HG02852 (cell line): ENCODE measurements around the gene VWA8.

ENCODE experiments used
- ATAC-seq: cut with Tn5 transposase; IDR thresholded peaks from one replicate; pipeline ENCODE4 v1.9.1; 2021; ENCODE audit warnings: mild to moderate bottlenecking, moderate library complexity; ENCODE audit not compliant: unreplicated experiment

The VWA8 gene

DNA sequence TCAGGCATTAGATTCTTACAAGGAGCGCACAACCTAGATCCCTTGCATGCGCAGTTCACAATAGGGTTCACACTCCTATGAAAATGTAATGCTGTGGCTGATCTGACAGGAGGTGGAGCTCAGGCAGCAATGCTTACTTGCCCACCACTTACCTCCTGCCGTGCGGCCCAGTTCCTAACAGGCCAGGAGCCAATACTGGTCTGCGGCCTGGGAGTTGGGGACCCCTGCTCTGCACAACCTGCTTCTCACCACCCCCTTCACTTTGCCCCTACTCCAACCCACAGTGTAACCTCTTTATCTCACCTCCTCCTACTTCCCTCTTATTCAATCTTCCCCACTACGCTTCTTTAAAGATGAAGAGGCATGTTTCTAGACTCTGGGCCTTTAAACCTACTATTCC is 263.3 kb downstream of the VWA8 start:
- no peak for ATAC-seq

GRCh38 chr13:41696163-41697003 is 264.5 kb downstream of the VWA8 start:
- ATAC-seq: no peak

DNA sequence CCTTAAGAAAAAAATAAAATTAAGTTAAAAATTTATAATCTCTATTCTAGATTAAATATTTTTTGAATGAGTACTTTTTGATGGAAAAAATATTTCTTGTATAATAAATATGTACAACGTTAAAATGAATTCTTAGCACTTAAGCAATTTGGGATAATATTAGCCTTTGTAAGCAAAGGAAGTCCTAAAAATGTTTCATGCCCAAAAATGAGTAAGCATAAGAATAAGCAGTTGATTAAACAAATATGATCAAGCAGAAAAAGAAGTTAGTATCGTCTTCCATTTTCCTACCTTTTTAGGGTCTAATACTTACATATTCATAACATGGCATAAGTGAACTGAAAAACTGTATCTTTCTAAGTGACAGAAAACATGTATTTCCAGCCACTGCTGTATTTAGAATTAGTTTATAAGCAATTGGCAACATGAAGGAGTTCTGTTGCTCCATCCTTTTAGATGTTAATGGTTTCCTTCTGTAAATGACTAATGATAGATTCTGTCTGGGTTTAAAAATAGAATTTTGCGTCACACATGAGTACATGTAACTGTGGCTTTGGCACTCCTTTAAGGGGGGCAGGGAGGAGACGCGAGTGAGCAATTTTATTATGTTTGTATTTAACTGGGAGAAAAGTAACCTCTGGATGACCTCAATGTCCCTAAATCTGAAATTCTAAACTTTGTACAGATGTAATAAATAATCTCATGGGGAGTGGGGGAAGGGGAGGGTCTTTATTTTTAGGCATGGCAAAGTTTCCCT is 266.2 kb downstream of the VWA8 start:
- no peak for ATAC-seq

DNA sequence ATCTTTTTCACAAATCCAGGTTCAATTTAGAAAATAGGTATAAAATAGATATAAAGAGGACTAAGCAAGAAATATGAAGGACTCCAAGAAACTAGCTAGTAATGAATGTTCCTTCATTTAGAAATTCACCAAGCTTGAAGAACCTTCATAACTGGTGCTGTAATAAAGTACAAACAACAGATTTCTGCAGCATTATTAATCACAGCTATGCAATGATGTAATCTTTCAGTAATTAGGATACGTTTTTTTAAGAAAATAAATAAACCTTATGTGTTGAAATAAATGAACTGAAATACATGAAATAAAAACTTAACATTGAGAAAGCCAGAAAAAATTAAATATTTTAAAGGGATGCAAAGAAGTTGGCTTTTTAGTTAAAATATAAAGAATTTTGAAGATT is 267.5 kb downstream of the VWA8 start:
- no peak for ATAC-seq

GRCh38 chr13:41691274-41691673 is 269.6 kb downstream of the VWA8 start:
- no peak for ATAC-seq

DNA sequence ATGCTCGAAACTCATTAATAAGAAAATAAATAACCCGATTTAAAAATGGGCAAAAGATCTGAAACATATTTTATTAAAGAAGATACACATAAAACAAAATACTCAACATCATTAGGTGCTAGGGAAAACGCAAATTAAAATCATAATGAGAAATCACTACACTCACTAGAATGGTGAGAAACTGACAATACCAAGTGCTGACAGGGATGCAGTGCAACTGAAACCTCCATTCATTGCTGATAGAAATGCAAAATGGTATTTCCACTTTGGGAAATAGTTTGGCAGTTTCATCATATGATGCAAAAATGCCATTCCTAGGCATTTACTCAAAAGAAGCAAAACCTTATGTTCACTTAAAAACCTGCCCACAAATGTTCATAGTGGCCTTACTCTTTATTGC is 278.1 kb downstream of the VWA8 start:
- ATAC-seq: no peak

DNA sequence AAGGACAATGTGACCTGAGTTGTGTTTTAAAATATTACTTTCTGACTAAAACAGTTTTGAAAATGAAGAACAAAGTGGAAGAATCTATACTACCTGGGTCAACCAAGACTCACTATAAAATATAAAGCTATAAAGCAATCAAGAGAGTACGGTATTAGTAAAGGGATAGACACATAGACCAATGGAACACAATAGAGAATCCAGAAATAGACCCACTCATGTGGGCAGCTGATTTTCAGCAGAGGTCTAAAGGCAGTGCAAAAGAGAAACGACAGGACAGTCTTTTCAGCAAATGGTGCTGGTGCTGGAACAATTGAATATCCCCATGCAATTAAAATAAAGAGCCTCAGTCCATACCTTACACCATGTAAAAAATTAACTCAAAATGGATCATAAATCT is 278.9 kb downstream of the VWA8 start:
- ATAC-seq: no peak

- no peak for ATAC-seq
Measured at GRCh38 chr13:41681587-41681986, 279.3 kb downstream of the VWA8 start.

DNA sequence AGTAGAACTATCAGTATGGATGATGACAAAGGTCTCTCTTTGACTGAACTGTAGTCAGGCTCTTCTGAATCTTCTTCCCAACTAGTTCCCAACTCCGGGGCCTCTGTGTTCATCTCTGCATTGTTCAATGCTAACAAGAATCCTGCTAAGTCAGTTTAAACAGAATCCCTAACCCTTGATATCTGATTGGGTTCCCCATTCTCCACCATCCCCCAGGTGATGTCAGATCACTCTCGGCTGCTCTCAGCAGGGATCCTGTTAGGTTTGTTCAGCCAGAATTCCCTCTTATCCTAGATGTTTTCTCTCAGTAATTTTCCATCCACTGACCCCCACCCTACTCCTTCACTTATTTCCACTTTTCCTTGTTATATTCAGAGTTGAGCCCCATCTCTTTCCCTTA is 280.0 kb downstream of the VWA8 start:
- no peak for ATAC-seq

GRCh38 chr13:41678848-41679247 is 282.1 kb downstream of the VWA8 start:
- ATAC-seq: no peak

GRCh38 chr13:41678249-41678648 is 282.7 kb downstream of the VWA8 start:
- no peak for ATAC-seq

DNA sequence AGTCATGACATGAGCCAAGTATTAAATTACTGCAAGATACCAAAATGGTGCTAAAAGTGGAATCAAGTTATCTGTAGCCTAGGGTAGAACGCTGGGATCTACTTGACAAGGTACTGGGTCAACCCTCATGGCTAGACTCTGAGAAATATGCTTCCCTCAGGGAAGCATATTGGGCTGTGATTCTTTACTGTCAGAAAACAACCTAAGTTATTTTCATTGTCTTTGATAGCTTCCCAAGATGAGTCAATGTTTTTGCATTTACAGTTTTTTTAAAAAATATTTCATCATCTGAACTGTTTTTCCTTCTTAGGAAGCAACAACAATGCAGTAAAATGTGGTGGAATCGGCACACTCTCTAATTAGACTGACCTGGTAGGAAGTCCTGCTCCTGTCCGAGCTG is 285.6 kb downstream of the VWA8 start:
- ATAC-seq: no peak

GRCh38 chr13:41674246-41674645 is 286.7 kb downstream of the VWA8 start:
- no peak for ATAC-seq

- ATAC-seq: no peak
Measured at GRCh38 chr13:41673640-41674039, 287.3 kb downstream of the VWA8 start.

GRCh38 chr13:41670873-41671443 is 290.0 kb downstream of the VWA8 start:
- ATAC-seq: no peak

DNA sequence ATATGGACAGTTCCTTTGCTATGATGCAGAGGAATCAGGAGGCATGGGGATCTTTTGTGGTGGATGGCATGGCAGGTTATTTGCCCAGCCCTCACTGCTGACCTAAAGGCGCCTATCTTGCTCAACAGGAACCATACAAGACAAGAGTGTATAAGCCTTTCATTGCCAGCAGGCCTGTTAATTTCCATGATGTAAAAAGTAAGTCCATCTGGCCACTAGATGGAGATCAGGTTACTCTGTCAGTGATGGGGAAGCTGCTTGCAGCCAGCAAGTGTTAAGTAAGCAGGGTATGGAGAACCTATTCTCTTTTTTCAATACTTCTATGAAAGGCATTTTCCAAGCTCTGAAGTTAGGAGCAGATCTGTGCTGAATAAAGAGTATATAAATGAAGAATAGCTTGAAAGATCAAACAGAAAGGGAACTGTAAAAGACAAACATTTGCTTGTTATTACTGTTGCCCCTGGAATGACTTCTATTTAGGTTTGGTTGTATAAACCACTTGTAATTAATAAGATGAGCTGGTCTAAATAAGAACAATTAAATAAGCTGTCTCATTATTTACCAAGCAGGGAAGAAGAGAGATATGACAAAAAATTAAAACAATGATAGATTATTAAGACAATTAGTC is 292.7 kb downstream of the VWA8 start:
- ATAC-seq: peak; percentile 85

DNA sequence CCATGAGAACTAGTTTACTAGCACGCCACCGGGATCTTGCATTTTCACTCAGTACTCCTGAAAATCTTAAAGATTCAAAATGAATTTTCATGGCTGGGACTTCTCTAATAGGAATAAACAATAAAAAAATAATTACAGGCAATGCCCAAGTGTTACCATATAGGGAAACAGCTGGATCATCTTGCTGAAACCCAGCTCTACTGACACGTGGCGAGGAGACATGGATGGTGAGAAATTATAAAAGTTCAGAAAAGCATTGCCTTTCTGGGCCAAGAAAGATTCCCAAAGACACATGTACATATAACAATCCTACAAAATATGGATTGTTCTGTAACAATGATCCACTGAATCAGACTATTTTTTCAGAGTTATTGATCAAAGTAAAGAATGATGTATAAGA is 294.3 kb downstream of the VWA8 start:
- ATAC-seq: no peak

DNA sequence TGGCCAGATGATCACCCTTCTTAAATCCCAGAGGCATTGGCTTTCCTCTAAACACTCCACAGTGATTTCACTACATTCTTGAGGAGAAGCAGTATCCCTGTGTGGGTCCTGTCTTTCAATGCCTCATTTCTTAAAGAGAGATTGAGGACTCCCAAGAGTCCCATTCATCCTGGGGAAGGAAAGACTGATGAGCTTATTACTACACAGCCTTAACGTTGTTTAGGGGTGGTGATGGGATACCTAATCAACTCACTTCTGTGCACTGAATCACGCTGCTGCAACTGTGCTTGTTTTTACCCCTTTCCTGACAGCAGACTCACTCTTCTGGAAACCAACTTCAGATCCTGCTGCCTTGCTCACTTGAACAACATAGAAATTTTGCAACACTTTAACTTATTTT is 300.5 kb downstream of the VWA8 start:
- no peak for ATAC-seq

- no peak for ATAC-seq
Measured at GRCh38 chr13:41658057-41658661, 302.8 kb downstream of the VWA8 start.

DNA sequence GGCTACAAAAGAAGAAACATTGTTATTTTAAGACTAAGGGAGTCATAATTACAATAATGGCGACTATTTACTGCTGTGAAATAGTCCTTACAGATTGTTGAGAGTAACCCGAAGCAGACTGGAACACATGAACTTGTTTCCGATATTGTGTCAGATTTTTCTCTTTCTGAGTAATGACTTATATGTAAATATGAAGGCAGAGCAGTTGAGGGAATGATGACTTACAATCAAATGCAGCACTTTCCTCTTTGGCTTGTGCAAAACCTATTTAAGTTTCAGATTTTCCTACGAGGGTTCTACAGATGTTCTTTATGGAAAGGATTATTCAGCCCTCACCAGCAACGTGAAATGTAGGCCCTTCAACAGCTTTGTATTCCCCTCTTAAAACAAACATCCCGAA is 304.9 kb downstream of the VWA8 start:
- ATAC-seq: no peak

GRCh38 chr13:41654796-41655195 is 306.1 kb downstream of the VWA8 start:
- ATAC-seq: no peak
